Lower leg skin (tissue), 3 donors: ENCODE data around the gene USP43.

Experiments
- POLR2A ChIP-seq, 2 donors: fragments of 450-650 bp; IDR thresholded peaks; one replicate each; pipeline ENCODE4 v1.6.1; 2016 to 2017; ENCODE audit warnings: antibody characterized with exemption in 2 of 2, mild to moderate bottlenecking in 1 of 2, moderate library complexity in 1 of 2
- TF ChIP-seq, protein P1 (sequence below), 3 donors: fragments of 450-650 bp; IDR thresholded peaks; one replicate each; pipeline ENCODE4 v1.5.1; 2016; ENCODE audit warnings: antibody characterized with exemption in 3 of 3, mild to moderate bottlenecking in 3 of 3, moderate library complexity in 2 of 3

DNA sequence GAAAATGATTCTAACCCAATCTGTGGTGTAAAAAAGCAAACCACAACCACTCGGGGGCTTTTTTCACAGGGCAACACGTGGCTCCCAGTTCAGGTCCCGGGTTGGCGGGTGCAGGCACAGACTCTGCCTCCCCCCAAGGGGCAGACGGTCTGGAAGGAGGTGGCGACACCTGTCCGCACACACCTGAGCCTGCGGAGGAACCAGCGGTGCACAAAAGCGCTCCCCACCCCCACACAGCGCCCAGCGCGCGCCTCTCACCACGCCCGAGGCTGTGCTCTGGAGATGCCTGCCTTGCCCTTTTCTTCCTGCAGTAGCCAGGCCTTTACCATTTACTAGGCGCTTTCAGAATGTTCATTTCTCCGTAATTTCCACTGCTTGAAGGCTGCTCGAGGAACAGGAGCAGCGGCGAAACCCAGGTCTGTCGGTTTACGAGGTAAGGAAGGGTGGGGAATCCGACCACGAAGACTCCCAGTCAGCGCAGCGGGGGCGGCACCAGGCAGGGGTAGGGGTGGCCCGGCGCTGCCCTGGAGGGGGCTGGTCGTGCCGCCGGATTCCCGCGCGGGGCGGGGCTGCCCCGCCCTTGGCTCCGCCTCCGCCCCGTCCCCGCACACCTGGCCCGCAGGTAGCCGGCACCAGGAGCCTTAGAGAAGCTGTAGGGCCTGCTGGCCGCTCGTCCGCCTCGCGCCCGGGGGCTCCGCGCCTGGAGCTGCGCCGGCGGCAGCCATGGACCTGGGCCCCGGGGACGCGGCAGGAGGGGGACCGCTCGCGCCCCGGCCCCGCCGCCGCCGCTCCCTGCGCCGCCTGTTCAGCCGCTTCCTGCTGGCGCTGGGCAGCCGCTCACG is at the start of gene USP43:
- TF ChIP-seq, protein P1, sequence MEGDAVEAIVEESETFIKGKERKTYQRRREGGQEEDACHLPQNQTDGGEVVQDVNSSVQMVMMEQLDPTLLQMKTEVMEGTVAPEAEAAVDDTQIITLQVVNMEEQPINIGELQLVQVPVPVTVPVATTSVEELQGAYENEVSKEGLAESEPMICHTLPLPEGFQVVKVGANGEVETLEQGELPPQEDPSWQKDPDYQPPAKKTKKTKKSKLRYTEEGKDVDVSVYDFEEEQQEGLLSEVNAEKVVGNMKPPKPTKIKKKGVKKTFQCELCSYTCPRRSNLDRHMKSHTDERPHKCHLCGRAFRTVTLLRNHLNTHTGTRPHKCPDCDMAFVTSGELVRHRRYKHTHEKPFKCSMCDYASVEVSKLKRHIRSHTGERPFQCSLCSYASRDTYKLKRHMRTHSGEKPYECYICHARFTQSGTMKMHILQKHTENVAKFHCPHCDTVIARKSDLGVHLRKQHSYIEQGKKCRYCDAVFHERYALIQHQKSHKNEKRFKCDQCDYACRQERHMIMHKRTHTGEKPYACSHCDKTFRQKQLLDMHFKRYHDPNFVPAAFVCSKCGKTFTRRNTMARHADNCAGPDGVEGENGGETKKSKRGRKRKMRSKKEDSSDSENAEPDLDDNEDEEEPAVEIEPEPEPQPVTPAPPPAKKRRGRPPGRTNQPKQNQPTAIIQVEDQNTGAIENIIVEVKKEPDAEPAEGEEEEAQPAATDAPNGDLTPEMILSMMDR (IDR thresholded peaks at IDR 0.05) = no peak
- TF ChIP-seq POLR2A (IDR thresholded peaks at IDR 0.05) = no peak
